ENCODE measurements around the gene PARVA. TPM values are rescaled to one million over a fixed set of nuclear protein-coding genes. Genes with fewer than 3 reads are reported as not detected.
"Not testable (repeated sequence)": the region's sequence is repeated elsewhere in the genome, so short reads cannot be mapped to it uniquely, and the experiment has no call there.

PARVA gene
- total RNA-seq, 1 experiment from 2014 or later = 22.9 TPM

DNA sequence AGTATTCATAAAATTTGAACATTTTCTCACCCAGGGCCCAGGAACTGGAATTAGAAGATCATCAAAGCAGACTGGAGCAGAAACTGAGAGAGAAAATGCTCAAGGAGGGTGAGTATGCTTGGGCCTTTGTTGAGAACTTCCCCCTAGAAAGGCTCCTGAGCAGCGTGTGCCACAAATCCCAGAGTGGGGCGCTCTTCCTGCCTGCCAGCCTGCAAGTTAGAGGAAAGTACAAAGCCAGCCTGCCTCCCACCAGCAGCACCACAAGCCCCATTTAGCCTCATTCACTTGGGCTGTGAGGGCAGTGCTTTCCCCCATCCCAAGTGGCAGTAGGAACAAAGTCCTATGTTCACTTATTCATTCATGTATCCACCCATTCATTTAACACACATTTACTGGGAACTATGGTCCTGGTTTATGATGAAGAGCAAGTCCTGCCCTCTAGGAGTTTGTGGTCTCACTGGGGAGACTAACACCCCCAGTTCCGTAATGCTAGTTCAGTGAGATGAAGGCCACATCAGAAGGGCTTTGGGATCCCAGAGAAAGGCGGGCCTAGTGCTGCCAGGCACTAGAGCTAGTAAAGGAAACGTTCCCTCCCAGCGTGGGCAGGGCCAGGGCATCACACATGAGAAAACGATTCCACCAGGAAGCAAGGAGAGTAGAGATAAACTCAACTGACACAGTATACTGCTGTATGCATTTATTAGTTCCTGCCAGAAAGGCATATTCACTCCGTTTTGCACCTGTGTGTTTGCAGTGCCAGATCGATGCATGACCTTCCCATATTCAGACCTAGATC is 22.4 kb upstream of the PARVA start:
- no TSS peak for BruUV-seq (replicated peaks)
- Mint-ChIP-seq H3K4me1 (ENCODE audit: low read depth, unreplicated experiment) (peaks cover 29% of the 10 kb centered on the region), H3K27ac (ENCODE audit: unreplicated experiment) (no peak overlapping the region), H3K27me3 (ENCODE audit: unreplicated experiment) (no peaks in the 10 kb centered on the region), H3K9me3 (ENCODE audit: low read depth, unreplicated experiment) (no peaks in the 10 kb centered on the region), H3K36me3 (ENCODE audit: insufficient read depth, unreplicated experiment) (no peaks in the 10 kb centered on the region), H3K4me3 (ENCODE audit: low read depth, unreplicated experiment) (no peak overlapping the region)
- intact Hi-C loops (cut with micrococcal nuclease; ENCODE audit: unreplicated experiment) = no loop called here
- CTCF ChIA-PET = no interaction called here
- no peak for DNase-seq
- TF ChIP-seq, protein P1, sequence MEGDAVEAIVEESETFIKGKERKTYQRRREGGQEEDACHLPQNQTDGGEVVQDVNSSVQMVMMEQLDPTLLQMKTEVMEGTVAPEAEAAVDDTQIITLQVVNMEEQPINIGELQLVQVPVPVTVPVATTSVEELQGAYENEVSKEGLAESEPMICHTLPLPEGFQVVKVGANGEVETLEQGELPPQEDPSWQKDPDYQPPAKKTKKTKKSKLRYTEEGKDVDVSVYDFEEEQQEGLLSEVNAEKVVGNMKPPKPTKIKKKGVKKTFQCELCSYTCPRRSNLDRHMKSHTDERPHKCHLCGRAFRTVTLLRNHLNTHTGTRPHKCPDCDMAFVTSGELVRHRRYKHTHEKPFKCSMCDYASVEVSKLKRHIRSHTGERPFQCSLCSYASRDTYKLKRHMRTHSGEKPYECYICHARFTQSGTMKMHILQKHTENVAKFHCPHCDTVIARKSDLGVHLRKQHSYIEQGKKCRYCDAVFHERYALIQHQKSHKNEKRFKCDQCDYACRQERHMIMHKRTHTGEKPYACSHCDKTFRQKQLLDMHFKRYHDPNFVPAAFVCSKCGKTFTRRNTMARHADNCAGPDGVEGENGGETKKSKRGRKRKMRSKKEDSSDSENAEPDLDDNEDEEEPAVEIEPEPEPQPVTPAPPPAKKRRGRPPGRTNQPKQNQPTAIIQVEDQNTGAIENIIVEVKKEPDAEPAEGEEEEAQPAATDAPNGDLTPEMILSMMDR (IDR thresholded peaks at IDR 0.05; ENCODE audit: unreplicated experiment) = no peak

DNA sequence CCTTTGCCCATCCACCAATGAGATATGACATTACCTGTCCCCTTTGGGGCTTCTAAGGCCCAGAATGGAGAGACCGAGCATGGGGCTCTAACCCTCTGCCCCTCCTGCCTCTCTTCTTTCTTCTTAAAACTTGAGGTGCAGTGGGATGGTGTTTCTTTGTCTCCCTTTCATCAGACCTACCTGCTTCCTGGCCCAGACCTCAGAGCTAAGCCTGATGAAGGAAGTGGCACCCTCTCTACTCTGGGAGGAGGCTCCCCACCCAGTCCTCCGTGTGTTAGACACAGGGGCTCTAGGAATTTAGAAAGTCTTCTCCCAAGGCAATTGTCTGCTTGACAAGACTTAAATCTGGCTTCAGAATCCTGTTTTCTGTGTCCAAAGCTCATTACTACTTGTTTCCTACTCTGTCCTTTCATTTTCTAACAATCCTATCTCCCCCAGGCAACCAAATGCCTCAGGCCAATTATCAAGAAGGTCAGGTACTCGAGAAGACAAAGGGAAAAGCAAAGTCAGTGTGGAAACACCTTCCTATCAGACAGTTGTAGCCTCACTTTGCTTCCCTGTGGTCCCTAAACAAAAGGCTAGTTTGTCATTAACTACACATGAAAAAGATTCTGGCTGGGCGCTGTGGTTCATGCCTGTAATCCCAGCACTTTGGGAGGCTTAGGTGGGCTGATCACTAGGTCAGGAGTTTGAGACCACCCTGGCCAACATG is 20.3 kb upstream of the PARVA start:
- TF ChIP-seq, protein P1 (IDR thresholded peaks at IDR 0.05; ENCODE audit: unreplicated experiment) = no peak
- H3K9me3 Mint-ChIP-seq (ENCODE audit: low read depth, unreplicated experiment) = no peaks in the 10 kb centered on the region
- no peaks in the 10 kb centered on the region for H3K27me3 Mint-ChIP-seq (ENCODE audit: unreplicated experiment)
- peaks cover 44% of the 10 kb centered on the region for H3K4me1 Mint-ChIP-seq (ENCODE audit: low read depth, unreplicated experiment)
- intact Hi-C loops (cut with micrococcal nuclease; ENCODE audit: unreplicated experiment) = no loop called here
- H3K36me3 Mint-ChIP-seq (ENCODE audit: insufficient read depth, unreplicated experiment) = no peaks in the 10 kb centered on the region
- CTCF ChIA-PET = interaction anchor here (0.5 to 0.7 kb wide), 2 partner anchors 8 to 326 kb away, joined by 3 read pairs; no protein-coding TSS in a partner anchor
- no peak overlapping the region for H3K27ac Mint-ChIP-seq (ENCODE audit: unreplicated experiment)
- BruUV-seq (replicated peaks) = no TSS peak
- no peak for DNase-seq
- no peak overlapping the region for H3K4me3 Mint-ChIP-seq (ENCODE audit: low read depth, unreplicated experiment)

DNA sequence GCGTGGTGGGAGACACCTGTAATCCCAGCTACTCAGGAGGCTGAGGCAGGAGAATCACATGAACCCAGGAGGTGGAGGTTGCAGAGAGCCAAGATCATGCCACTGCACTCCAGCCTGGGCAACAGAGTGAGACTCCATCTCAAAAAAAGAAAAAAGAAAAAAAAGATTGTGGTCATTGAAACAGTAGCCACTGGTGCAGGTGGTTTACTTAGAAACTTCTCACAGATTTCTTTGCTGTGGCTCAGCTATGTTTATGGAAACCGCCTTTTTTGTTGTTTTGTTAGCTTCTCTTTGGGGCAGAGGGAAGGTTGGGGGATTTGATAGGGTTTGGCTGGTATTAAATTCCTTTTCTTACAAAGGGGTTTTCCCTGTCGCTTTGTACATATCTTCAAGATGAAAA is 19.7 kb upstream of the PARVA start:
- H3K36me3 Mint-ChIP-seq (ENCODE audit: insufficient read depth, unreplicated experiment); H3K27ac Mint-ChIP-seq (ENCODE audit: unreplicated experiment); H3K9me3 Mint-ChIP-seq (ENCODE audit: low read depth, unreplicated experiment); H3K4me3 Mint-ChIP-seq (ENCODE audit: low read depth, unreplicated experiment); BruUV-seq (replicated peaks); DNase-seq; intact Hi-C loops (cut with micrococcal nuclease; ENCODE audit: unreplicated experiment); H3K27me3 Mint-ChIP-seq (ENCODE audit: unreplicated experiment): not testable (repeated sequence)
- CTCF ChIA-PET = interaction anchor here (0.5 kb wide), 1 partner anchor 326 kb away, joined by 3 read pairs; no protein-coding TSS in a partner anchor
- H3K4me1 Mint-ChIP-seq (ENCODE audit: low read depth, unreplicated experiment) = peaks cover 50% of the 10 kb centered on the region

DNA sequence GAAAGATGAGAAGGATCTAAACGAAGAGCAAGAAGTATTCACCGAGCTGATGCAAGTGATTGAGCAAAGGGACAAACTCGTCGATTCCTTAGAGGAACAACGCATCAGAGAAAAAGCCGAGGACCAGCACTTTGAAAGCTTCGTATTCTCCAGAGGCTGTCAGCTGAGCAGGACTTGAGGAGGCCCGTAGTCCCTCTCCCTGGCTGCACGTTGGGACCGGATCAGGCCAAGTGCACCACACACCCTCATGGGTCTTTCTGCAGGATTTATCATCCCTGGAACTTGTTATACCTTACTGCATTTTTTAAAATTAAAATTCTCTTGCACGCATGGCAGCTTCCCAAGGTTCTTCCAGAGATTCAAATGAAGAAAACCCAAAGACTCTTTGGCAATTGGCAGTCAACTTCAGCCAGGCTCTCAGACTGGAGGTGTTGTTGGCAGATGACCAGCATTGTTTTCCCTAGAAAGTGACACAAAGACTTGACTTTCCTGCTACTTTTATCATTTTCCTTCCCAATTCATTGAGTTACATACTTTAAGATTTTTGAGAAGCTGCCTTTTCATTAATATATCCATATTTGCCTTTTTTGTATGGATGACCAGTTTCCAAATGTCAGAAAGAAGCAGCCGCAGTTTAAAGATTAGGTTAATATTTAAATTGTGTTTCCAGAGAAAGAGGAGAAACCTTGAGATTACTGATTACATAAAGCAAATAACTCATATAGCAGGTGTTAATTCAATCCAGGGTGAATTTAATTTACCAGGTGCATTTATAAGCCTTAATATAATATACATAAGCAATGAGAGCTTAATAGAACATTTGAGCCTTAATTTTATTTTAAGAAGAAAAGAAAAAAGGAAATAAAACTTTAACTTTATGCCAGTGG is 18.8 kb upstream of the PARVA start:
- intact Hi-C loops (cut with micrococcal nuclease; ENCODE audit: unreplicated experiment) = no loop called here
- no peak for DNase-seq
- H3K36me3 Mint-ChIP-seq (ENCODE audit: insufficient read depth, unreplicated experiment) = no peaks in the 10 kb centered on the region
- CTCF ChIA-PET = interaction anchor here (0.7 kb wide), 2 partner anchors 248 to 594 kb away, joined by 4 read pairs; no protein-coding TSS in a partner anchor
- no peaks in the 10 kb centered on the region for H3K27me3 Mint-ChIP-seq (ENCODE audit: unreplicated experiment)
- H3K27ac Mint-ChIP-seq (ENCODE audit: unreplicated experiment) = no peak overlapping the region
- H3K9me3 Mint-ChIP-seq (ENCODE audit: low read depth, unreplicated experiment) = no peaks in the 10 kb centered on the region
- H3K4me1 Mint-ChIP-seq (ENCODE audit: low read depth, unreplicated experiment) = peaks cover 58% of the 10 kb centered on the region
- TF ChIP-seq, protein P1 (IDR thresholded peaks at IDR 0.05; ENCODE audit: unreplicated experiment) = no peak
- no peak overlapping the region for H3K4me3 Mint-ChIP-seq (ENCODE audit: low read depth, unreplicated experiment)
- no TSS peak for BruUV-seq (replicated peaks)

All from Calu3 (cell line).